Left hindlimb (tissue), 1 donor: ENCODE results near the gene LAIR2.
"Not testable (repeated sequence)": the region's sequence is repeated elsewhere in the genome, so short reads cannot be mapped to it uniquely, and the experiment has no call there.

Experiments used
- DNase-seq: peaks from one replicate; pipeline ENCODE4 v3.0.0-alpha.2; 2018

Gene LAIR2

DNA sequence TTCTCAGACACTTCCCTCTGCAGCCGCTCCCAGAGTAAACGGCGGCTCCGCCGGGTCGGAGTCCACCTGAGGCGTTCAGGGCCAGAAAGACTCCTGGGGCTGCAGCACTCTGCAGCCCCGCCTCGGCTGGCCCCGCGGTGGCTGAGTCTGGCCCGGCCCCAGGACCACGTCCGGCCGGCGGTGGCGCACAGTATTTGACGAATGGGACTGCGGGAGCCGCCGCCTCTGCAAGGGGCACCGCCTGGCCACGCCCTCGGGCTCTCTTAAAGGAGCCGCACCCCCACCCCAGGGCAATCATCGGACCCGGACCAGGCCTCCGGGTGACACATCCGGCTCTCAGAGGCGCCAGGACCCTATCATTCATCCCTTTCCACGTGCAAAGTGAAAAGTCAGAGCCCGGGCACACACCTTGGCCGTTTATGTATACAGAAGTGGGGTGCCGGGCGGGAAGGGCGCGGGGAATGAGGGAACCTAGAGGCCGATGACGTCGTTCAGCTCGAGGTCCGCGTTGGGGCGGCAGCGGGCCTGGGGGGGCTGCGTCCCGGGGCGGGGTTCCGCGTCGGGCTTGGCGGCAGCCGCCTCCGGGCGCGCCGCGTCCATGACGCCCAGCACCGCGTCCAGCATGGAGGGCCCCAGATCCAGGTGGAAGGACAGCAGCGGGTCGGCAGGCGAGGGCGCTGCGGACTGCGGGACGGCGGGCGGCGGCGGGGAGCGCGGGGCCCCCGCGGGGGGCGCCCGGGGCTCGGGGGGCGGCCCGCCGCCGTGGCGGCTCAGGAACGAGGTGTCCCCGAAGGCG, 37.8 kb upstream of the LAIR2 start:
- peak; percentile 94 for DNase-seq

DNA sequence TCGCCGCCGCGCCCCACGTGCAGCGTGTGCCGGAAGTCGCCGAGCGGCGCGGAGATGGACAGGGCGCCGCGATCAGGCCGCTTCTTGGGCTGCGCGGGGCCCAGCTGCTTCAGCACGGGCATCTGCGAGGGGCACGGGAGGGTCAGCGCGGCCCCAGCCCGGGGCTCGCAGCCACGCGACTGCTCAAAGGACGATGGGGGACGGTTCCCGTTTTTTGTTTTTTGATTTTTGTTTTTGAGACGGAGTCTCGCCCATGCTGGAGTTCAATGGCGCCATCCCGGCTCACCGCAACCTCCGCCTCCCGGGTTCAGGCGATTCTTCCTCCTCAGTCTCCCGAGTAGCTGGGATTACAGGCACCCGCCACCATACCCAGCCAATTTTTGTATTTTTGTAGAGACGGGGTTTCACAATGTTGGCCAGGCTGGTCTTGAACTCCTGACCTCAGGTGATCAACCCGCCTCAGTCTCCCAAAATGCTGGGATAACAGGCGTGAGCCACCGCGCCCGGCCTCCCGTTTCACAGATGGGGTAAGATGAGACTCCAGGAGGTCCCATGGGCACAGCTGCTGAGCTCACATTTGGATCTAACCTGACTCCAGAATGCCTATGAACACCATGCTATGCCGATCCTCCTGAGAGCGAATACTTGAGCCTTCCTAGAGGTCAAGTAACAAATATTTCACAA, 37.1 kb upstream of the LAIR2 start:
- DNase-seq = no peak

DNA sequence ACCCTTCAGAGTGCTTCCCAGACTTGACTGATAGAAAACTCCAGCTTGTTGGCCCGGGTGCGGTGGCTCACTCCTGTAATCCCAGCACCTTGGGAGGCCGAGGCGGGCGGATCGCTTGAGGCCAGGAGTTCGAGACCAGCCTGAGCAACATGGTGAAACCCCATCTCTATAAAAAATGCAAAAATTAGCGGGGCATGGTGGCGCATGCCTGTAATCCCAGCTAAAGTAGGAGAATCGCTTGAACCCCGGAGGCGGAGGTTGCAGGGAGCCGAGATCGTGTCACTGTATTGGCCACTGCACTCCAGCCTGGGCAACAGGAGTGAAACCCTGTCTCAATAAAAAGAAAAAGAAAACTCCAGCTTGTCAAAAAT, 36.5 kb upstream of the LAIR2 start:
- DNase-seq = not testable (repeated sequence)

DNA sequence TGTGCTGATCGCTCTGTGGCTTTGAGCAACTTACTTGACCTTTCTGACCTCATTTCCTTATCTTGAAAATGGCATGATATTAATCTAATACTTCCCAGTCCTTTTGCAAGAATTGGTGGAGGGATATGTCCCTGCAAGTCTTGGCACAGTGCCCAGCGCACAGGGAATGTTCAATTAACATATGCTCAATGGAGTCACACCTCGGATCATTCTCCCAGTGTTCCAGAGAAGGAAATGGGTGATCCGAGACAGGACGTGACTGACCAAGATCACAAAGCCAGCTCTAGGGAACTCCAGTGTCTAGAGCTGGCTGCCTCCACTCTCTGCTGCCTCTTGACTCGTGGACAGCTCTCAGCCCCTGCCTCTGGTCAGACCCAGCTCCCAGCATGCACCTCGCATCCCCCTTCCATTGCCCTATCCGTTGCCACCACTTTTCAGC, 33.1 kb upstream of the LAIR2 start:
- DNase-seq = peak; percentile 47

DNA sequence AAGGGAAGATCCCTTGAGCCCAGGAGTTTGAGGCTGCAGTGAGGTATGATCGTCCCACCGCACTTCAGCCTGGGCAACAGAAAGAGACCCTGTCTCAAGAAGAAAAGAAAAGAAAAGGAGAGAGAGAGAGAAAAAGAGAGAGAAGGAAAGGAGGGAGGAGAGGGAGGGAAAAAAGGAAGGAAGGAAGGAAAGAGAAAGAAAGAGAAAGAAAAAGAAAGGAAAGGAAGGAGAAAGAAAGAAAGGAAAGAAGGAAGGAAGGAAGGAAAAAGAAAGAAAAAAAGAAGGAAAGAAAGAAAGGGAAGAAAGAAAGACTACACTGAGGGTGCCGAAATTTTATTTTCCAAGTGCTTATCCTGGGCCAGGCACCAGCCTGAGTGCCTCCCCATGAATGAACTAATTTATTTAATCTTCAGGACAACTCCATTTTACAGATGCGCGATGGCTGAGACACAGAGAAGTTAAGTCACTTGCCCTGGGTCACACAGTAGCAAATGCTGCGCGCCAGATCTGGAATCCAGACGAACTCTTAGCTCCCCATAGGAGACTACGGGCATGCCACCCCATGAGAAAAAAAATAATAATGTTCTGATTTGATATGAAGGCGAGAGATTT, 32.2 kb upstream of the LAIR2 start:
- DNase-seq = no peak

DNA sequence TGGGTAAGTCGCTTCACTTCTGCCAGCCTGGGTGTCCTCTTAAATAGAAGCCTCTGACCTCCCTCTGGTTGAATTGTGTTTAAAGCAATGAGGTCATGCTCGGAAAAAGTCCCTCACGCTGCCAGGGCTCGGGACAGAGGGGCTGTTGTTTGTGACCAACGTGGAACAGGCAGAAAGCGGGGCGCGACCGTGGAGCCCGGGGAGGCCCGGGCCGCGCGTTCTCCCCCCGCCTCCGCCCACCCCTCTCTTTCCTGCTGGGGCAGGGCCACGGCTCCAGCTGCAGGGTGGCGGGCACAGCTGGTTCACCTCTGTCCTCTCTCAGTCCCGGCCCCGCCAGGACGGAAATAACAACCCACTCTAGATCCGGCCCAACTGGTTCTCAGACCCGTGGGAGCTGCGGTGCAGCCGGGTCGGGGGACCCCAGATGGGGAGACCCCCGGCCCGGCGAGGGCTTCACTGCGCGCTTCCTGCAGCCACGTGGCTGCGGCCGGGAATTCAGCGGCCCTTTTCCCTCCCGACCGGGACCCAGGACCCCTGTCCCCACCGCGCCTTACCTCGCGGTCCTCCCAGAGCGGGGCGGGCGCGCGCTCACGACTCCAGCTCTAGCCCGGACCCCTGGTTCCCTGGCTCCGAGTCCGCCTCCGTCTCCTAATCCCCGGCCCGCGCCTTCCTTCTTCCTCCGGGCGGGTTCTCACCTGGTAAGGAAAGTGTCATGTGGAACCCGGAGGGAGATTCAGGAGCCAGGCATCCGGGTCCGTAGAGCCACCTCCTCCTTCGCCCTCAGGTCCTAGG, 31.4 kb upstream of the LAIR2 start:
- DNase-seq = peak; percentile 75

DNA sequence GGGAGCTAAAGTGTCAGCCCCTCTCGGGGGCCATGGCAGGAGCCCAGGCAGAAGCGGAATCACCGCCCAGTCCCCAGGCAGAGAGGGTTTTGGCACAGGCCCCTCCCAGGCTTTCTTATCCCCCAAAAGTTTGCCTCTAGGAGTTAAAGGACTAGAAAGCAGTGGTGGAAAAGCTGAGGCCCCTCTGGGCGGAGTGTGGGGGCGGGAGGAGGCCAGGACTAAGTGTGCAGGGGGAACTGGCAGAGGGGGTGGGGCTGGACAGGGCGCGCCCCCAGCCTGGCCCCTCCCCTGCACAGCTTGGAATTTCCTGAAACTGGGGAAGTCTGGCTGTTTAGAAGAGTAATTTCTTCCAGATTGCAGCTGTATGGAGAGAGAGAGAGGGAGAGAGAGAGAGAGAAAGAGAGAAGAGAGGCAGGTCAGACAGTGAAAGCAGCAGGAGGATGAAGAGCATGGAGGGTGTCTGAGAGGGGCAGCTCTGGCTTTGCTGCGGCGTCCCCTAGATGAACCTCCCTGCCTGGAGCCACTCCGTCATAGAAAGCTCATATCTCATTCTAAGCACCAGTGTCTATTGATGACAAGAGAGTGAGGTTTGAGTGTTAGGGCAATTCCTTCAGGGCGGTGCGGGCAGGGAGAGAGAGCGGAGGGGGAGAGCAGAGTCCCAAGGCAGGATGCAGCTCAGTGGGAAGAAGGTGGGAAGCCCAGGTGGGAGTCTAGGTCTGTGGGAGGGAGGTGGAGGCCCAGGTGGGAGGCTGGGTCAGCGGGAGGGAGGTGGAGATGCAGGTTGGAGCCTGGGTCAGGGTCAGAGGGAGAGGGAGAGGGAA, 29.4 kb upstream of the LAIR2 start, which contains the start of gene CDC42EP5:
Gene CDC42EP5 (minus strand): TSS at position 226 of the 821 bp plus-strand sequence. CDS start 7,749 bp downstream, outside the sequence.
- DNase-seq = peak; percentile 97

DNA sequence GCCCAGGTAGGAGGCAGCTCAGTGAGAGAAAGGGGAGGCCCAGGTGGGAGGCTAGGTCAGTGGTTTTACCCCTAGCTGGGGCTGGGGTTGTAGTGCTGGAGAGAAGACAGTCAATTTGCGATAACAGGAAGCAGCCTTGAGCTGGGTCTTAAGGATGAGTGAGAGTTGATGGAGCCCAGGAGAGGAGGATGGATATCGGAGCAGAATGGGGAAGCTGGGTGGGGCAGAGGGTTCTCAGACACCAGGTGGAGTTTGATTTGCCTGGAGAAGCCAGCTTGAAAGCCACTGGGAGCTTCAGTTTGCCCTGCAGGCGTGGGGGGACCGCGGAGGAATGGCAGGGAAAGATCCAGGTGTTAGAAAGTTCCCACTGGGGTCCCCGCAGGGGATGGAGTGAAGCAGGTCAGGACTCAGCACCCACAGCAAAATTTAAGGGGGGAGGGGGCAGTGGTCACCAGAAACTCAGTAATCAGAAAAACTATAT, 28.7 kb upstream of the LAIR2 start:
- DNase-seq = no peak

DNA sequence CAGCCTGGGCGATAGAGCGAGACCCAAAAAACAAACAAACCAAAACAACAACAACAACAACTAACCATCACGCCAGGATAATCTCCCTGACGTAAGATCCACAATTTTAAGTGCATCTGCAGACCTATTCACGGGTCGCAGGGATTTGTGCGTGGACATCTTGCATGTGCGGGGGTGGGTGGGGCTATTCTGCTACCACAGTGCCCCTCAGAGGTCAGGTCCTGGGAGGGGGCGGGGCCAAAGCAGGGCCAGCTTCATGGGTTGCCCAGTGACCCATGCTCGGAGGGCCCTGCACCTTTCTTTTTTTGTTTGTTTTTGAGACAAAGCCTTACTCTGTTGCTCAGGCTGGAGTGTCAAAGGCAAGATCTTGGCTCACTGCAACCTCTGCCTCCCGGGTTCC, 26.9 kb upstream of the LAIR2 start:
- DNase-seq = no peak

DNA sequence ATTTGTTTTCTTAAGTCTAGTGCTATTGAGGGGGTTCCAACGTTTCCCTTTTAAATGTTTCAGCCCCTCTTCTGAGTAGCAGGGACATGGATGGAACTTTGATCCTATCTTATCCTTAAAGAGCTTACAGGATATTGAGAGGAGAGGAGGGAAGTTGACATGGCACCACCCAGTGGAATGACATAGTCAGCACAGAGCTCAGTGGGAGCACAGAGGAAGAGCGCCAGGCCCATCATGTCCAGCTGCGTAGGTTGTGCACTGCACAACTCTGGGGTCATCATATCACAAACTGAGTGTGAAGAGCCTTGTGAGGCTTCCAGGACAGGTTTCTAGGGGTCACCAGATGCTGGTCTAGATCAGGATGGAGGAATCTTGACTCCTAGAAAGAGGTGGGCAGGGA, 25.0 kb upstream of the LAIR2 start:
- DNase-seq = no peak

DNA sequence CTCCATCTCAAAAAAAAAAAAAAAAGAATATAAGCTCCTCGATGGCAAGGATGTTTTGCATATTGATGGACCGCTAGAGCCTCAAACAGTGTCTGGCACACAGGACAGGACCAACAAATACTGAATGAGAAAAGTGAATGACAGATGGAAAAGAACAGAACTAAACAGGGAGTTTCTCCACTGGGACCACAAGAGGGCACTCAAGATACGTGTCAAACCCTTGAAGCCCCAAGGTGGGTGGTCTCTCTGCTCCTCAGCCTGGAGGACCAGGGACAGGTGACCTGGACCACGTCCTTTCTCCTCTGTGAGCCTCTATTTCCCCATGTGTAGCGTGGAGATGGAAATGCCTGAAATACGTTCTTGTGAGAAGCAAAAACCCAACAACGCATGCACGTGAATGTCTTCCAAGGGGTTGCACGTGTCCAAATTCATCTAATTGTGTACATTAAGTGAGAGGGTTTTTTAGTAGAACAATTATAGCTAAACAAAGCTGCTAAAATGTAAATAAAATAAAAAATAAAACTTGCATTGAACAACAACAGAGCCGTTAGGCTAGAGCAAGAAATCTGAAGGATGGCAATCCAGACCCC, 23.9 kb upstream of the LAIR2 start:
- DNase-seq = no peak

DNA sequence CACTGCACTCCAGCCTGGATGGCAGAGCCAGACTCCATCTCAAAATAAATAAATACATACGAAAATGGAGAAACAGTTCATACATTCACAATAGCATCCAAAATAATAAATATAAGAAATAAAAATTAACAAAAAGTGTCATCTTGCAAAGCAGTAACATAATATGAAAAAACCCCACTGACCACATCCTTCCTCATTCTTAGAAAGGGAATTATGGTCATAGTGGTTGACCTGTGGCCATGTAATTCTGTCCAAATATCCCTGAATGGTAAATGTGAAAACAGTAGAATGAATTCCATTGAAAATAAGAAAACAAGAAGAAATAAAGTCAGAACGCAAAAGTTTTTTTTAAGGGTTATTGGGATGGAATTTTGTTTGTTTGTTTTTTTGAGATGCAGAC, 22.6 kb upstream of the LAIR2 start:
- no peak for DNase-seq

DNA sequence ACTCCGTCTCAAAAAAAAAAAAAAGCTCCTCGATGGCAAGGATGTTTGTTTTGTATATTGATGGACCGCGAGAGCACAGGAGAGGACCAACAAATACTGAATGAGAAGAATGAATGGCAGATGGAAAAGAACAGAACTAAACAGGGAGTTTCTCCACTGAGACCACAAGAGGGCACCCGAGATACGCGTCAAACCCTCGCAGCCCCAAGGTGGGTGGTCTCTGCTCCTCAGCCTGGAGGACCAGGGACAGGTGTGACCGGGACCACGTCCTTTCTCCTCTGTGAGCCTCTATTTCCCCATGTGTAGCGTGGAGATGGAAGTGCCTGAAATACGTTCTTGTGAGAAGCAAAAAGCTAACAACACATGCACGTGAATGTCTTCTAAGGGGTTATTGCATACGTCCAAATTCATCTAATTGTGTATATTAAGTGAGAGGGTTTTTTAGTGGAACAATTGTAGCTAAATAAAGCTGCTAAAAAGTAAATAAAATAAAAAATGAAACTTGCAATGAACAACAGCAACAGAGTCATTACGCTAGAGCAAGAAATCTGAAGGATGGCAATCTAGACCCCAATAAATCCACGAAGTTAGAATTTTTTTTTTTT, 21.2 kb upstream of the LAIR2 start:
- peak; percentile 74 for DNase-seq

DNA sequence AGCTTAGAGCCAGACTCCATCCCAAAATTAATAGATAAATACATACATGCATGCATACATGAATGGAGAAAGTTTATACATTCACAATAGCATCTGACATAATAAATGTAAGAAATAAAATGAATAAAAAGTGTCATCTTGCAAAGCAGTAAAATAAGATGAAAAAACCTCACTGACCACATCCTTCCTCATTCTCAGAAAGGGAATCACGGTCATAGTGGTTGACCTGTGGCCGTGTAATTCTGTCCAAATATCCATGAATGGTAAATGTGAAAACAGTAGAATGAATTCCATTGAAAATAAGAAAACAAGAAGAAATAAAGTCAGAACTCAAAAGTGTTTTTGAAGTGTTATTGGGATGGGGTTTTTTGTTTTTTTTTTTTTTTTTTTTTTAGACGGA, 19.7 kb upstream of the LAIR2 start:
- DNase-seq = no peak

DNA sequence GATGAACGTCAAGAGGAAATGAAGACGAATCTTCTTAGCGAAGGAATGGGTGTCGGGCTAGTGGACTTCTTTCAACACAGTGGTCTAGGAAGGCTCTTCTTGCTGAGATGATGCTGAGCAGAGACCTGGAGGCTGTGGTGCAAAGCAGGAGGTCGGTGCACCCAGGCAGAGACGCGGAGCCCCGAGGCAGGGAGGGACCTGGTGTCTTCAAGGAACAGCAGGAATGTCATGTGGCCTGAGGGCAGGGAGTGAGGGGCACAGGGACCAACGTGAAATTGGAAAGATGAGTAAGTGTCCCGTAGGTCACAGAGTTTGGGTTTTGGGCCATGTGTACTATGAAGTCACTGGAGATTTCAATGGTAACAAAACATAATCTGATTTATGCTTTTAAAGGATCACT, 18.2 kb upstream of the LAIR2 start:
- no peak for DNase-seq

DNA sequence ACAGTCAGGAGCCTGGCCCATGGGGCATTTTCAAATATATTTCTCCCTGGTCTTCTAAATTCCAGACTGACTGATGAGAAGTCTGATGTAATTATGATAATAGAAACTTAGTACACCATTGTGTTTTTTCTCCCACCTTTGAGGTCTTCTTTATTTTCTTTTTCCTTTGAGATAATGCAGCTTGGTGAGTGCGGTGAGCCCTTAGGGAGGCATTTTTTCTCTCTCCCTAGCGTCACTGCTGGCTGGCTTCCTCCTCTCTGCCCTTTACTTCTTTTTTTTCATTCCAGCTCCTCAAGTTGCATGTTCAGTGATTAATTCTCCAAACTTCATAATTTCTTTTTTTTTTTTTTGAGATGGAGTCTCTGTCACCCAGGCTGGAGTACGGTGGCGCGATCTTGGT, 16.8 kb upstream of the LAIR2 start:
- DNase-seq = no peak

DNA sequence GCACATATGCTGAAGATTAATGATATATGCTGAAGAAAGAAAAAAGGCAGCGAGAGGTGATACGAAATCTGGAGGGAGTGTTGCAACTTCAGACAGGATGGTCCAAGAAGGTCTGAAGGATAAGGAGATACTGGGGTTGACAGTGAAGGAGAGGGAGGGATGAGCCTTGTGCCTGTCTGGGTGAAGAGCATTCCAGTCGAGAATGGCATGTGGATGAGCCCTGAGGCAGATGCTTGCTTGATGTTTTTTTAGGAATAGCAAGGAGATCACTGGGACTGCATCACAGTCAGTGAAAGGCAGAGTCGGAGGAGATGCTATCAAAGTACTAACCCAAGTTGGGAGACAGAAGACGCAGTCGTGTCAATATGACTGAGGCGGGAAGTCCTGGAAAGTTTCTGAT, 13.3 kb upstream of the LAIR2 start:
- no peak for DNase-seq

DNA sequence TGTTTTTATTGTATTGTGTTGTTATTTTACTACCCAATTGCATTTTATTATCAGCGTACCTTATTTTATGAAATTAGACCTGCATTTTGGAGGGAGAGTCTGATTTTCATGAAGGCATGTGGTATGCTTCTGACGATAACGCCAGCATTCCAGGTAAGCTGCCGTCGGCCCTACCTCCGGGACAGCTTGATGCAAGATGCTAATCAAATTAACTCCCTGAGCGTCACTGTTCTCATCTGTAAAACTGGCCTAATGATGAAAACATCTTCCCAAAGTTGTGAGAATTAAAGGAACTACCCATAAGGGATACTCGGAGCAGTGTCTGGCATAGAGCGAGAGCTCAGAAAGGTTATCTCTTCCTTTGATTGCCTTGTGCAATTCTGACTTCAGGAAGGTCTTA, 12.9 kb upstream of the LAIR2 start:
- no peak for DNase-seq

DNA sequence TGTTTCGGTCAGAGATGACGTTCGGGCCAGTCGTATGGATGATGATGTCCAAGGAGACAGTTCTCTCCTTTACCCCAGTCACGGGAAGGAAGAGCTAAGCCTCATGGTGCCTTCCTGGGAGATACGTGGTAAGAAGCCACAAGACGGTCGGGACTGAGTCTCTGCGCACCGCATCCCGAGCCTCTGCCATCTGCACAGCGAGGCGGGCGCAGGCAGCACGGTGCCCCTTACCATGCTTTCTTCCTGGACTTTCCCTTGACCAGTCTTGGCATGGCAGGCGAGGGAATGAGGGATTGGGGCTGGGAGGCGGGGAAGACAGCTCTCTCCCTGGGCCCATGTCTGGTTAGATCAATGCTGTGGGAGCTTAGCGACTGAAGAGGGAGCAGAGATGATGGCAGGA, 10.1 kb upstream of the LAIR2 start:
- DNase-seq = no peak

DNA sequence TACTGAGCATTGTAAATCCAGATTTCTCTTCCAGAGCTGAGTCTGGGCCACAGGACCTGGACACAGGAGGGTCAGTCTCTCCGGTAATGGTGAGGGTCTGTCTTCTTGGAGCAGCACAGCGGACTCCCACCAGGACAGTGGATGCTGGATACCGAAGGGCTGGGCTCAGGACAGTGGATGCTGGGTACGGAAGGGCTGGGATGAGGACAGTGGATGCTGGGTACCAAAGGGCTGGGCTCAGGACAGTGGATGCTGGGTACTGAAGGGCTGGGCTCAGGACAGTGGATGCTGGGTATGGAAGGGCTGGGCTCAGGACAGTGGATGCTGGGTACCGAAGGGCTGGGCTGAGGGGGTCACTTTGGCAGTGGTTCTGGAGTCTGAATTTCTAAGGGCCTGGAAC, 9.6 kb upstream of the LAIR2 start:
- not testable (repeated sequence) for DNase-seq

DNA sequence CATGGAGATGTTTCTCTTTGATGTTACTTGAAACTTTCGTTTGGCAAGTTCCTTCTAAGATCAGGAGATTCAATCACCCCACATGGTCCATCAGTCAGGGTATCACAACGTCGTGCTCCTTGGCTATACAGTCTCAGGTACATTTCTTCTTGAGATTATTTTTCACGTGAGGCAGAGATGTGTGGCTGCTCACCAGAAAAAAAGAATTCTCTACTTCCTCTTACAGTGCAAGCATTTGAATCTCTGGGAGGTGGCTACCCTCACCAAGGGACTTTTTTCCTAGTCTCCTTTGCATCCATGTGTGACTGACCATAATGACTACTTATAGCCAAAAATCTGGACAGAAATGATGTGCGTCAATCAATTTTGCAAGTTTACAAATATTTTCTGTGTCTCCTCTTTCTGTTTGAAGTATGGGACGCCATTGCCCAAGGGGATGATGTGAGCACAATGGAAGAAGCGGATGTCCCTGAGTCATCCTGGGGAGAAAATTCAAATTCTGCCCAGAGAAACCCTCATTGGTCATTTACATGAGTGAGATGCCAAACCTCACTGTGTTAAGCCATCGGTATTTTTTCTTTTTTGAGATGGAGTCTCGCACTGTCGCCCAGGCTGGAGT, 8.6 kb upstream of the LAIR2 start:
- DNase-seq = no peak
